Activated naive CD4-positive, alpha-beta T cell treated with anti-CD3 and anti-CD28 coated beads for 36 hours (primary cell): ENCODE results near the gene CACNB4. TPM values are rescaled to one million over a fixed set of nuclear protein-coding genes. Genes with fewer than 3 reads are reported as not detected.
"Not testable (repeated sequence)": the region's sequence is repeated elsewhere in the genome, so short reads cannot be mapped to it uniquely, and the experiment has no call there.

Experiments used
- CTCF ChIA-PET: fragments of 350-600 bp; sonication (Branson Sonifier 250); formaldehyde crosslinking; loops from one replicate; lab custom pipeline; 2021; ENCODE audit warnings: antibody characterized with exemption; lab: Charles Lee
- DNase-seq: peaks from one replicate; pipeline ENCODE4 v3.0.0-alpha.2; 2020
- H3K27ac Mint-ChIP-seq: one replicate; pipeline ENCODE4 v1.8.0; 2021; ENCODE audit warnings: mild to moderate bottlenecking, mixed read lengths
- H3K27me3 Mint-ChIP-seq: one replicate; pipeline ENCODE4 v1.8.0; 2021; ENCODE audit warnings: low read depth, mixed read lengths
- H3K36me3 Mint-ChIP-seq: one replicate; pipeline ENCODE4 v1.8.0; 2021; ENCODE audit warnings: low read depth, mixed read lengths
- H3K4me1 Mint-ChIP-seq: one replicate; pipeline ENCODE4 v1.8.0; 2021; ENCODE audit warnings: low read depth, mixed read lengths
- H3K4me3 Mint-ChIP-seq: one replicate; pipeline ENCODE4 v1.8.0; 2021; ENCODE audit warnings: mild to moderate bottlenecking, moderate library complexity, mixed read lengths
- H3K9me3 Mint-ChIP-seq: one replicate; pipeline ENCODE4 v1.8.0; 2021; ENCODE audit warnings: mixed read lengths
- intact Hi-C: fragments of 100-400 bp; cut with micrococcal nuclease; formaldehyde crosslinking; loops from one replicate; pipeline ENCODE4 v1.15.1; 2023
- total RNA-seq, 2 experiments: library from RNA; stranded (reverse); gene quantifications; one replicate each; pipeline ENCODE4 v1.2.3, GENCODE V29; 2021

CACNB4 gene
- total RNA-seq, 2 experiments from 2014 or later = 0.10 to 0.15 TPM

- H3K4me3 Mint-ChIP-seq = no peak overlapping the region
- peaks cover 2% of the 10 kb centered on the region for H3K36me3 Mint-ChIP-seq
- no peak for DNase-seq
- intact Hi-C loops = no loop called here
- H3K9me3 Mint-ChIP-seq = no peaks in the 10 kb centered on the region
- H3K27ac Mint-ChIP-seq = no peak overlapping the region
- CTCF ChIA-PET = no interaction called here
- H3K4me1 Mint-ChIP-seq = peaks cover 13% of the 10 kb centered on the region
- H3K27me3 Mint-ChIP-seq = peaks cover 35% of the 10 kb centered on the region
Measured at GRCh38 chr2:152100961-152101360, 2.1 kb upstream of the CACNB4 start.

- DNase-seq = peak; percentile 23
- H3K4me3 Mint-ChIP-seq = peak overlapping the region; percentile 78
- H3K9me3 Mint-ChIP-seq = no peaks in the 10 kb centered on the region
- peaks cover 38% of the 10 kb centered on the region for H3K27me3 Mint-ChIP-seq
- H3K4me1 Mint-ChIP-seq = peaks cover 13% of the 10 kb centered on the region
- no peak overlapping the region for H3K27ac Mint-ChIP-seq
- peaks cover 2% of the 10 kb centered on the region for H3K36me3 Mint-ChIP-seq
- CTCF ChIA-PET = interaction anchor here (0.6 to 1.4 kb wide), 3 partner anchors 14 to 536 kb away, joined by 3 read pairs; no protein-coding TSS in a partner anchor
- intact Hi-C loops = loop anchor here (2.0 to 5.0 kb wide), 2 partner anchors 75 to 618 kb away; partner anchors contain the start of genes ARL6IP6, PRPF40A and STAM2
Measured at GRCh38 chr2:152099367-152100050, 665 bp upstream of the CACNB4 start.

GRCh38 chr2:152097801-152098495, 896 bp downstream of the CACNB4 start:
- H3K27me3 Mint-ChIP-seq = peaks cover 38% of the 10 kb centered on the region
- DNase-seq = no peak

GRCh38 chr2:152097290-152097800, 1.5 kb downstream of the CACNB4 start:
- no peak overlapping the region for H3K27ac Mint-ChIP-seq

More at GRCh38 chr2:152097801-152098495, 896 bp downstream of the CACNB4 start:
- CTCF ChIA-PET = no interaction called here
- intact Hi-C loops = loop anchor here (2.0 to 5.0 kb wide), 2 partner anchors 77 to 619 kb away; partner anchors contain the start of genes ARL6IP6, PRPF40A and STAM2
- peaks cover 2% of the 10 kb centered on the region for H3K36me3 Mint-ChIP-seq
- H3K4me1 Mint-ChIP-seq = peaks cover 13% of the 10 kb centered on the region
- no peak overlapping the region for H3K27ac Mint-ChIP-seq
- H3K4me3 Mint-ChIP-seq = peak overlapping the region; percentile 78
- H3K9me3 Mint-ChIP-seq = no peaks in the 10 kb centered on the region

GRCh38 chr2:152095146-152095545, 3.7 kb downstream of the CACNB4 start:
- Mint-ChIP-seq H3K36me3 (peaks cover 2% of the 10 kb centered on the region), H3K27ac (no peak overlapping the region), H3K9me3 (no peaks in the 10 kb centered on the region), H3K27me3 (peaks cover 25% of the 10 kb centered on the region), H3K4me1 (peaks cover 13% of the 10 kb centered on the region), H3K4me3 (no peak overlapping the region)
- no peak for DNase-seq
- CTCF ChIA-PET = no interaction called here
- intact Hi-C loops = loop anchor here (5.0 kb wide), 1 partner anchor 622 kb away; the partner anchor contains the start of genes ARL6IP6 and PRPF40A

More at GRCh38 chr2:152097290-152097800, 1.5 kb downstream of the CACNB4 start:
- no peak for DNase-seq
- CTCF ChIA-PET = no interaction called here
- H3K4me3 Mint-ChIP-seq = peak overlapping the region; percentile 78
- H3K27me3 Mint-ChIP-seq = peaks cover 36% of the 10 kb centered on the region
- H3K36me3 Mint-ChIP-seq = peaks cover 2% of the 10 kb centered on the region
- no peaks in the 10 kb centered on the region for H3K9me3 Mint-ChIP-seq
- H3K4me1 Mint-ChIP-seq = peaks cover 13% of the 10 kb centered on the region
- intact Hi-C loops = loop anchor here (5.0 kb wide), 1 partner anchor 620 kb away; the partner anchor contains the start of genes ARL6IP6 and PRPF40A

GRCh38 chr2:152094014-152094413, 4.8 kb downstream of the CACNB4 start:
- Mint-ChIP-seq H3K4me3 (no peak overlapping the region), H3K4me1 (peaks cover 9% of the 10 kb centered on the region), H3K9me3 (no peaks in the 10 kb centered on the region), H3K36me3 (no peaks in the 10 kb centered on the region), H3K27ac (no peak overlapping the region), H3K27me3 (peaks cover 16% of the 10 kb centered on the region)
- no peak for DNase-seq
- CTCF ChIA-PET = no interaction called here
- intact Hi-C loops = no loop called here

- Mint-ChIP-seq H3K9me3 (no peaks in the 10 kb centered on the region), H3K36me3 (no peaks in the 10 kb centered on the region), H3K27me3 (peaks cover 16% of the 10 kb centered on the region), H3K4me1 (peaks cover 9% of the 10 kb centered on the region), H3K27ac (no peak overlapping the region), H3K4me3 (no peak overlapping the region)
- DNase-seq = no peak
- intact Hi-C loops = no loop called here
- CTCF ChIA-PET = no interaction called here
Measured at GRCh38 chr2:152093464-152093863, 5.4 kb downstream of the CACNB4 start.

GRCh38 chr2:152092095-152092494, 6.7 kb downstream of the CACNB4 start:
- Mint-ChIP-seq H3K36me3 (no peaks in the 10 kb centered on the region), H3K9me3 (no peaks in the 10 kb centered on the region), H3K4me3 (no peak overlapping the region), H3K27ac (no peak overlapping the region), H3K27me3 (peaks cover 7% of the 10 kb centered on the region), H3K4me1 (no peaks in the 10 kb centered on the region)
- CTCF ChIA-PET = no interaction called here
- intact Hi-C loops = no loop called here
- DNase-seq = no peak

- H3K4me1 Mint-ChIP-seq, H3K27me3 Mint-ChIP-seq, H3K27ac Mint-ChIP-seq, intact Hi-C loops, H3K4me3 Mint-ChIP-seq, H3K9me3 Mint-ChIP-seq, DNase-seq, H3K36me3 Mint-ChIP-seq: not testable (repeated sequence)
- CTCF ChIA-PET = interaction anchor here (1.1 kb wide), 1 partner anchor 54 kb away, joined by 4 read pairs; no protein-coding TSS in a partner anchor
Measured at GRCh38 chr2:152090726-152091125, 8.1 kb downstream of the CACNB4 start.

- intact Hi-C loops = no loop called here
- no peak for DNase-seq
- no peaks in the 10 kb centered on the region for H3K36me3 Mint-ChIP-seq
- no peak overlapping the region for H3K27ac Mint-ChIP-seq
- CTCF ChIA-PET = interaction anchor here (0.6 to 0.7 kb wide), 3 partner anchors 10 to 597 kb away, joined by 3 to 6 read pairs (median 4); no protein-coding TSS in a partner anchor
- H3K4me1 Mint-ChIP-seq = no peaks in the 10 kb centered on the region
- no peak overlapping the region for H3K4me3 Mint-ChIP-seq
- H3K27me3 Mint-ChIP-seq = peaks cover 3% of the 10 kb centered on the region
- no peaks in the 10 kb centered on the region for H3K9me3 Mint-ChIP-seq
Measured at GRCh38 chr2:152089238-152089637, 9.6 kb downstream of the CACNB4 start.

- H3K9me3 Mint-ChIP-seq = no peaks in the 10 kb centered on the region
- no peak overlapping the region for H3K4me3 Mint-ChIP-seq
- H3K27me3 Mint-ChIP-seq = no peaks in the 10 kb centered on the region
- no peak overlapping the region for H3K27ac Mint-ChIP-seq
- H3K36me3 Mint-ChIP-seq = no peaks in the 10 kb centered on the region
- DNase-seq = no peak
- H3K4me1 Mint-ChIP-seq = no peaks in the 10 kb centered on the region
- CTCF ChIA-PET = no interaction called here
- intact Hi-C loops = no loop called here
Measured at GRCh38 chr2:152088006-152088405, 10.8 kb downstream of the CACNB4 start.

- no peak overlapping the region for H3K4me3 Mint-ChIP-seq
- H3K27ac Mint-ChIP-seq = no peak overlapping the region
- intact Hi-C loops = no loop called here
- H3K27me3 Mint-ChIP-seq = no peaks in the 10 kb centered on the region
- H3K4me1 Mint-ChIP-seq = no peaks in the 10 kb centered on the region
- no peaks in the 10 kb centered on the region for H3K9me3 Mint-ChIP-seq
- CTCF ChIA-PET = interaction anchor here (0.6 kb wide), 1 partner anchor 1058 kb away, joined by 4 read pairs; no protein-coding TSS in a partner anchor
- DNase-seq = no peak
- H3K36me3 Mint-ChIP-seq = no peaks in the 10 kb centered on the region
Measured at GRCh38 chr2:152086231-152086630, 12.6 kb downstream of the CACNB4 start.
